H9 (cell line): ENCODE measurements around the gene CPE. TPM values are rescaled to one million over a fixed set of nuclear protein-coding genes. Genes with fewer than 3 reads are reported as not detected.

Experiments used
- DNase-seq: peaks from one replicate; pipeline ENCODE4 v3.0.0-alpha.2; 2017
- H2AFZ ChIP-seq: one replicate; pipeline ENCODE4 v1.6.1; 2013; ENCODE audit warnings: mild to moderate bottlenecking, low read length, control low read depth, moderate library complexity
- H2AK5ac ChIP-seq: 2 replicates; pipeline ENCODE4 v1.6.1; 2013; ENCODE audit warnings: low read length, control low read depth, mixed read lengths; ENCODE audit not compliant: insufficient read length
- H2BK120ac ChIP-seq: one replicate; pipeline ENCODE4 v1.6.1; 2013; ENCODE audit warnings: low read depth, mild to moderate bottlenecking, low read length, control low read depth, inconsistent platforms; ENCODE audit not compliant: poor library complexity, severe bottlenecking
- H2BK12ac ChIP-seq: 2 replicates; pipeline ENCODE4 v1.6.1; 2013; ENCODE audit warnings: low read length, control low read depth, mixed read lengths, low read depth; ENCODE audit not compliant: insufficient read length
- H2BK15ac ChIP-seq: 2 replicates; pipeline ENCODE4 v1.6.1; 2013; ENCODE audit warnings: low read depth, low read length, control low read depth
- H2BK20ac ChIP-seq: one replicate; pipeline ENCODE4 v1.6.1; 2013; ENCODE audit warnings: low read depth, mild to moderate bottlenecking, low read length, control low read depth, inconsistent platforms; ENCODE audit not compliant: poor library complexity, severe bottlenecking
- H2BK5ac ChIP-seq: 2 replicates; pipeline ENCODE4 v1.6.1; 2013; ENCODE audit warnings: low read length, control low read depth, mixed read lengths; ENCODE audit not compliant: insufficient read length
- H3K14ac ChIP-seq: 2 replicates; pipeline ENCODE4 v1.6.1; 2013; ENCODE audit warnings: low read length, control low read depth; ENCODE audit not compliant: insufficient read depth
- H3K18ac ChIP-seq: 2 replicates; pipeline ENCODE4 v1.6.1; 2013; ENCODE audit warnings: low read depth, mild to moderate bottlenecking, mixed read lengths, low read length, control low read depth; ENCODE audit not compliant: insufficient read length
- H3K23ac ChIP-seq: 2 replicates; pipeline ENCODE4 v1.6.1; 2013; ENCODE audit warnings: low read length, control low read depth, mixed read lengths, low read depth; ENCODE audit not compliant: insufficient read length
- H3K23me2 ChIP-seq: 2 replicates; pipeline ENCODE4 v1.6.1; 2013; ENCODE audit warnings: low read depth, mild to moderate bottlenecking, mixed read lengths, low read length, control low read depth; ENCODE audit not compliant: insufficient read length, poor library complexity, severe bottlenecking
- H3K27ac ChIP-seq: 2 replicates; pipeline ENCODE4 v1.5.1; 2013; ENCODE audit warnings: low read length, control low read depth, mixed read lengths, low read depth; ENCODE audit not compliant: insufficient read length
- H3K27me3 ChIP-seq: 2 replicates; pipeline ENCODE4 v1.6.1; 2013; ENCODE audit warnings: low read length, control low read depth, inconsistent platforms; ENCODE audit not compliant: insufficient read depth
- H3K4ac ChIP-seq: 2 replicates; pipeline ENCODE4 v1.6.1; 2013; ENCODE audit warnings: low read depth, mild to moderate bottlenecking, control low read depth, inconsistent platforms, low read length, moderate library complexity
- H3K4me1 ChIP-seq: 2 replicates; pipeline ENCODE4 v1.6.1; 2013; ENCODE audit warnings: low read length, control low read depth, inconsistent platforms; ENCODE audit not compliant: insufficient read depth
- H3K4me2 ChIP-seq: 2 replicates; pipeline ENCODE4 v1.6.1; 2013; ENCODE audit warnings: low read length, control low read depth, mixed read lengths; ENCODE audit not compliant: insufficient read length, insufficient read depth
- H3K56ac ChIP-seq: 2 replicates; pipeline ENCODE4 v1.6.1; 2013; ENCODE audit warnings: low read depth, mild to moderate bottlenecking, mixed read lengths, low read length, control low read depth; ENCODE audit not compliant: insufficient read length
- H3K79me1 ChIP-seq: 2 replicates; pipeline ENCODE4 v1.6.1; 2013; ENCODE audit warnings: low read depth, mild to moderate bottlenecking, moderate library complexity, low read length, control low read depth, inconsistent platforms; ENCODE audit not compliant: insufficient read depth, poor library complexity, severe bottlenecking
- H3K79me2 ChIP-seq: 2 replicates; pipeline ENCODE4 v1.6.1; 2013; ENCODE audit warnings: low read length, control low read depth, inconsistent platforms; ENCODE audit not compliant: insufficient read depth
- H3K9ac ChIP-seq: 2 replicates; pipeline ENCODE4 v1.6.1; 2013; ENCODE audit warnings: low read length, control low read depth, mixed read lengths; ENCODE audit not compliant: insufficient read length; ENCODE audit errors: extremely low read depth
- H3K9me3 ChIP-seq: one replicate; pipeline ENCODE4 v1.6.1; 2013; ENCODE audit warnings: low read depth, low read length, inconsistent platforms; ENCODE audit not compliant: control insufficient read depth
- H3T11ph ChIP-seq: one replicate; pipeline ENCODE4 v1.6.1; 2013; ENCODE audit warnings: mild to moderate bottlenecking, low read length, control low read depth, inconsistent platforms
- H4K20me1 ChIP-seq: one replicate; pipeline ENCODE4 v1.6.1; 2013; ENCODE audit not compliant: control insufficient read depth, insufficient read length, insufficient read depth
- H4K5ac ChIP-seq: 2 replicates; pipeline ENCODE4 v1.6.1; 2013; ENCODE audit warnings: low read depth, mild to moderate bottlenecking, mixed read lengths, low read length, control low read depth; ENCODE audit not compliant: insufficient read length
- H4K8ac ChIP-seq: replicated peaks from 2 replicates; pipeline ENCODE4 v1.6.1; 2013; ENCODE audit warnings: low read length, control low read depth, mixed read lengths, low read depth; ENCODE audit not compliant: insufficient read length
- H4K91ac ChIP-seq: 2 replicates; pipeline ENCODE4 v1.6.1; 2013; ENCODE audit warnings: low read depth, mild to moderate bottlenecking, moderate library complexity, mixed read lengths, low read length, control low read depth; ENCODE audit not compliant: insufficient read length
- H3K27ac Mint-ChIP-seq, 3 experiments: 2 replicates in 2 of 3; 3 replicates in 1 of 3; pipeline ENCODE4 v1.8.0; 2020 to 2021; ENCODE audit warnings: mixed read lengths in 3 of 3, mild to moderate bottlenecking in 1 of 3, moderate library complexity in 1 of 3
- H3K27me3 Mint-ChIP-seq: 2 replicates; pipeline ENCODE4 v1.8.0; 2021; ENCODE audit warnings: low read depth, mild to moderate bottlenecking, moderate library complexity, mixed read lengths
- H3K36me3 Mint-ChIP-seq, 3 experiments: 2 replicates in 2 of 3; 3 replicates in 1 of 3; pipeline ENCODE4 v1.8.0; 2020 to 2021; ENCODE audit warnings: low read depth in 3 of 3, mixed read lengths in 3 of 3; ENCODE audit not compliant: insufficient read depth in 1 of 3
- H3K4me1 Mint-ChIP-seq, 2 experiments: 2 replicates each; pipeline ENCODE4 v1.8.0; 2020; ENCODE audit warnings: mixed read lengths in 2 of 2
- H3K4me3 Mint-ChIP-seq, 2 experiments: 2 replicates in 1 of 2; 3 replicates in 1 of 2; pipeline ENCODE4 v1.8.0; 2020 to 2021; ENCODE audit warnings: mild to moderate bottlenecking in 2 of 2, mixed read lengths in 2 of 2, moderate library complexity in 1 of 2
- H3K9me3 Mint-ChIP-seq, 2 experiments: 2 replicates in 1 of 2; 3 replicates in 1 of 2; pipeline ENCODE4 v1.8.0; 2020; ENCODE audit warnings: mild to moderate bottlenecking in 2 of 2, mixed read lengths in 2 of 2, moderate library complexity in 1 of 2
- WGBS: extraction: QIAGEN DNeasy Blood & Tissue Kit; methylation state at CpG from one replicate; pipeline ENCODE4 v1.1.7; 2013; ENCODE audit warnings: missing lambda C conversion rate, low lambda C conversion rate, mixed read lengths; ENCODE audit not compliant: insufficient read length; ENCODE audit errors: extremely low coverage; 5-methylcytosine and 5-hydroxymethylcytosine counted together
- total RNA-seq: library from RNA; stranded (reverse); gene quantifications from 2 replicates; pipeline ENCODE4 v1.2.1, GENCODE V29; 2021
- TF ChIP-seq, protein P1 (sequence below): fragments of 200-600 bp; sonication (generic); conservative IDR thresholded peaks from 3 replicates; pipeline ENCODE4 v1.8.0; 2021; ENCODE audit warnings: antibody characterized with exemption, mild to moderate bottlenecking

CPE gene
- total RNA-seq, 1 experiment from 2014 or later, result 10.0 TPM

- H3K36me3 Mint-ChIP-seq, result no peaks in the 10 kb centered on the region
- Histone ChIP-seq H4K91ac (no peak overlapping the region), H3K18ac (no peak overlapping the region), H4K5ac (no peak overlapping the region), H3K79me2 (no peaks in the 10 kb centered on the region), H3K23me2 (peaks cover 8% of the 10 kb centered on the region), H3K79me1 (no peaks in the 10 kb centered on the region), H2BK20ac (no peak overlapping the region), H3K27ac (no peak overlapping the region), H2AK5ac (no peak overlapping the region), H4K20me1 (no peaks in the 10 kb centered on the region), H3K4ac (no peak overlapping the region), H3T11ph (no peak overlapping the region), H3K27me3 (peaks cover 4% of the 10 kb centered on the region; the same call in 1 of the 2 replicates), H3K4me2 (no peak overlapping the region), H3K4me1 (no peaks in the 10 kb centered on the region; the same call in 1 of the 2 replicates), H3K14ac (no peak overlapping the region), H2AFZ (no peak overlapping the region), H2BK5ac (no peak overlapping the region), H2BK120ac (no peak overlapping the region), H4K8ac (no peak overlapping the region), H3K9me3 (no peaks in the 10 kb centered on the region), H3K23ac (no peak overlapping the region), H2BK12ac (no peak overlapping the region), H3K9ac (no peak overlapping the region), H3K56ac (no peak overlapping the region), H2BK15ac (no peak overlapping the region)
- H3K27me3 Mint-ChIP-seq, result peaks cover 22% of the 10 kb centered on the region
- TF ChIP-seq, protein P1, sequence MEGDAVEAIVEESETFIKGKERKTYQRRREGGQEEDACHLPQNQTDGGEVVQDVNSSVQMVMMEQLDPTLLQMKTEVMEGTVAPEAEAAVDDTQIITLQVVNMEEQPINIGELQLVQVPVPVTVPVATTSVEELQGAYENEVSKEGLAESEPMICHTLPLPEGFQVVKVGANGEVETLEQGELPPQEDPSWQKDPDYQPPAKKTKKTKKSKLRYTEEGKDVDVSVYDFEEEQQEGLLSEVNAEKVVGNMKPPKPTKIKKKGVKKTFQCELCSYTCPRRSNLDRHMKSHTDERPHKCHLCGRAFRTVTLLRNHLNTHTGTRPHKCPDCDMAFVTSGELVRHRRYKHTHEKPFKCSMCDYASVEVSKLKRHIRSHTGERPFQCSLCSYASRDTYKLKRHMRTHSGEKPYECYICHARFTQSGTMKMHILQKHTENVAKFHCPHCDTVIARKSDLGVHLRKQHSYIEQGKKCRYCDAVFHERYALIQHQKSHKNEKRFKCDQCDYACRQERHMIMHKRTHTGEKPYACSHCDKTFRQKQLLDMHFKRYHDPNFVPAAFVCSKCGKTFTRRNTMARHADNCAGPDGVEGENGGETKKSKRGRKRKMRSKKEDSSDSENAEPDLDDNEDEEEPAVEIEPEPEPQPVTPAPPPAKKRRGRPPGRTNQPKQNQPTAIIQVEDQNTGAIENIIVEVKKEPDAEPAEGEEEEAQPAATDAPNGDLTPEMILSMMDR, result no peak
- WGBS, result 100% methylated on average over 1 of the region's 4 CpGs
- no peak overlapping the region for H3K4me3 Mint-ChIP-seq
- peaks cover 22 to 23% of the 10 kb centered on the region in 2 experiments for H3K4me1 Mint-ChIP-seq
- no peaks in the 10 kb centered on the region for H3K9me3 Mint-ChIP-seq
- H3K27ac Mint-ChIP-seq, result no peak overlapping the region
- DNase-seq, result no peak
Measured at GRCh38 chr4:165383591-165384073, 4.8 kb downstream of the CPE start.
